ENCODE measurements around the gene UBE2E2.

UBE2E2 gene

GRCh38 chr3:23242106-23242505 lies 39.0 kb downstream of the UBE2E2 start:
- DNase-seq: no peak

- DNase-seq: no peak
Measured at GRCh38 chr3:23244324-23245041, 41.4 kb downstream of the UBE2E2 start.

GRCh38 chr3:23246651-23247050 lies 43.5 kb downstream of the UBE2E2 start:
- DNase-seq: no peak

GRCh38 chr3:23248594-23249131 lies 45.5 kb downstream of the UBE2E2 start:
- DNase-seq: no peak

DNA sequence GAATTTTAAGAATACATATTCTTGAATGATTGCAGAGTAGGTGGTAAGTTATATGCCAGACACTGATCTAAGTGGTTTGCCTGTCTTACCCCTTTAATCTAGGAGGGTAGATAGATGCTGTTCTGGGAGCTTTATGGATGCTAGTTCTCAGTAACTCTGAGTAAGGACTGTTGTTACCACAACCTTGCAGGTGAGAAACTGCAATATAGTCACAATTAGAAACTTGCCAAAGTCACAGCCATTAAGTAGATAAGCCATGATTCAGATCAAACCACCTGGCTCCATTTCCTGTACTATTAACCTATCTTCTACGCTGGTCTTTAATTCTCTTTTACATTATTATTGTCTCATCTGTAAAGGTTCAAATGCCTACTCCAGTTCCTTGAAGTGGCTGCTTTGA lies 46.8 kb downstream of the UBE2E2 start:
- DNase-seq: no peak

DNA sequence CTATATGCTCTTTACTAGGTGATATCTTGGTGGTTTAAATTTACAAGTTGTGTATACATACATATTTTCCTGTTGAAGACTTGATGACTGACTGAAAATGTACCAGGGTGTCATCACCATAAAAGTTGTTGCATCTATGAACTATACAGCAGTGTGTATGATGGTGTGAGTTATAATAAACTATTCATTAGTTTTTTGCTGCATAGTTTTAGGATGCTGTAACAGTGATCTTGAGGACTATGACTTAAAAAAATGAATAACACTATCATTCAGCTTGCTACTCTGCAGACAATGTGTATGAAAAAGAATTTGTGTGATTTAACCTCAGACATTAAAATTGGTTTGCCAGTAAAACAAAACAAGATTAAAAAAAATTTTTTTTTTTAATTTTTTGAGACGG lies 49.0 kb downstream of the UBE2E2 start:
- DNase-seq: no peak

DNA sequence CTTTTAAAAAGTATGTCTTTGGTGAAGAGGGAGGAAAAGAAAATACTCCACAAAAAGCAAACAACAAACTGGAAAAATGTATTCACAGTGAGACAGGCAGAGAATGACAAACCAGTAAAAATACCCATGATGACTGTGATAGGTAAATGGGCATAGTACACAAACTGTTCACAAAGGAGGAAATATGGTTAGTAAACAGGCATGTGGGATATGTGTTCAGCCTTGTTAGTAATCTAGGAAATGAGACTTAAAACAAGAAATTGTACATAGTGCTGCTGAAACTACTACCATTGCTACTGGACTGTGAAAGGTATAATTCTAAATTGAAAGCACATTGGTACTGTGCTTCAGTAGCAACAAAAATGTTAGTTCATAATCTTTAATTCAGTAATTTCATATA lies 50.1 kb downstream of the UBE2E2 start:
- no peak for DNase-seq

GRCh38 chr3:23254282-23254681 lies 51.2 kb downstream of the UBE2E2 start:
- no peak for DNase-seq

DNA sequence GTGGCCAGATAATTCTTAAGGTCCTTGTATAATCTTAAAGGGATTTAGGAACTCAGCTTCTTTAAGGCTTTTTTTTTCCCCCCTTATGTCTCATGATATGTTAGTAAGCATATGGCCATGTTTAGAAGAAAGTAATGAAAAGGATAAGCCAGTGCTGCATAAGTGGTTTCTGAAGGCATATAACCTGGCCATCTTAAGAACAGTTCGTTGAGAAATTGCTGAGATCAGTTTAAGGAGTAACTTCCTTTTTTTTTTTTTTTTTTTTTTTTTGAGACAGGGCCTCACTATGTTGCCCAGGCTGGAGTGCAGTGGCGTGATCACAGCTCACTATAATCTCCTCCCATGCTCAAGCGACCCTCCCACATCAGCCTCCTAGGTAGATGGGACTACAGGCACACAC lies 51.7 kb downstream of the UBE2E2 start:
- no peak for DNase-seq

GRCh38 chr3:23256741-23257435 lies 53.8 kb downstream of the UBE2E2 start:
- DNase-seq: no peak

DNA sequence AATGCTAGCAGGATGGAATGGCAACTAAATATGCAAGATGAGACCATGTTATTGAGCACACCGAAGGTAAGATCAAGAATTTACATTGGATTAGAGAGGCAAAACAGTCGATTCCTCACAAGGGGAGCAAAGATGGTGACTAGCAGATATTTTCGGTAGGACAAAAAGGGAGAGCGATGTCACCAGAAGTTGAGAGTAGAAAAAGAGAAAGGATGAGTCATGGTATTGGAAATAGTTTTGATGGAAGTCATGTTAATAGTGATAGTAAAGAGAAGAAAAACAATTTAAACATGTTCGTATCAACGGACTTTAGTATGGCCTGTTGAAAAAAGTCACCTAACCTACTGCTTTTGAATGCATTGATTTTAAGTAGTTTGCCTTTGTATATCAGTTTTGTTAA lies 55.0 kb downstream of the UBE2E2 start:
- DNase-seq: no peak

GRCh38 chr3:23259515-23259914 lies 56.4 kb downstream of the UBE2E2 start:
- DNase-seq: no peak

DNA sequence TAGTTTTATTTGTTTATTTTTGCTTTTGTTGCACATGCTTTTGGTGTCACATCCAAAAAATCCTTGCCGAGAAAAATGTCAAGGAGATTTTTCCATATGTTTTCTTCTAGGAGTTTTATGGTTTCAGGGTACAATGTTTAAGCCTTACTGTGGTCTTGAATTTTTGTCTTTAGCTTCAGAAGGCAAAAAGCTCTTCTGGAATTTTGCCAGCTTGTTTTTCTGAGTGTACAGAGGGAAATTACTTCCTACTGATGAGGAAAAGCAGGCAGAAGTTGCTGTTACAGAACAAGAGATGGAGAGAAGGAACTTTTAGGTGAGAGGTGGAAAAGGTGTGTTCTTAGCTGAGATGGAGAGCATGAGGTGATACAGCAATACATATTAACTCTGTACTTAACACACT lies 59.6 kb downstream of the UBE2E2 start:
- DNase-seq: no peak

GRCh38 chr3:23263796-23264195 lies 60.7 kb downstream of the UBE2E2 start:
- no peak for DNase-seq

GRCh38 chr3:23264413-23264812 lies 61.3 kb downstream of the UBE2E2 start:
- DNase-seq: no peak

- no peak for DNase-seq
Measured at GRCh38 chr3:23270423-23270822, 67.3 kb downstream of the UBE2E2 start.

DNA sequence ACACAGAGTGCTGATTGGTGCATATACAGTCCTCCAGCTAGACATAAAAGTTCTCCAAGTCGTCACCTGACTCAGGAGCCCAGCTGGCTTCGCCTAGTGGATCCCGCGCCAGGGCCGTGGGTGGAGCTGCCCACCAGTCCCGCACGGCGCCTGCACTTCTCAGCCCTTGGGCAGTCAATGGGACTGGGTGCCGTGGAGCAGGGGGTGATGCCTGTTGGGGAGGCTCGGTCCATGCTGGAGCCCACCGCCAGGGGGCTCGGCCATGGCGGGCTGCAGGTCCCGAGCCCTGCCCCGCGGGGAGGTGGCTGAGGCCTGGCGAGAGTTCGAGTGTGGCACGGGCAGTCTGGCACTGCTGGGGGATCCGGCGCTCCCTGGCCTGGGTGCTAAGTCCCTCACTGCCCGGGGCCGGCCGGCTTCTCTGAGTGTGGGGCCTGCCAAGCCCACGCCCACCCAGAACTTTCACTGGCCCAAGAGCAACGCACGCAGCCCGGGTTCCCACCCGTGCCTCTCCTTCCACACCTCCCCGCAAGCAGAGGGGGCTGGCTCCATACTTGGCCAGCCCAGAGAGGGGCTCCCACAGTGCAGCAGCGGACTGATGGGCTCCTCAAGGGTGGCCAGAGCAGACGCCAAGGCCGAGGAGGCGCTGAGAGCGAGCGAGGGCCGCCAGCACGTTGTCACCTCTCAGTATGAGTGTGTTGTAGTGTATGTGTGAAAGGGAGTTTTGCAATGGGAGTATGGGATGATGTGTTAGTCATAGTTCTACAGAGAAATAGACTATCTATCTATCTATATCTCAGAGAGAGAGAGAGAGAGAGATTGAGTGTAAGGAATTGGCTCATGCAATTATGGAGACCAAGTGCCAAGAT lies 69.0 kb downstream of the UBE2E2 start:
- DNase-seq: no peak

DNA sequence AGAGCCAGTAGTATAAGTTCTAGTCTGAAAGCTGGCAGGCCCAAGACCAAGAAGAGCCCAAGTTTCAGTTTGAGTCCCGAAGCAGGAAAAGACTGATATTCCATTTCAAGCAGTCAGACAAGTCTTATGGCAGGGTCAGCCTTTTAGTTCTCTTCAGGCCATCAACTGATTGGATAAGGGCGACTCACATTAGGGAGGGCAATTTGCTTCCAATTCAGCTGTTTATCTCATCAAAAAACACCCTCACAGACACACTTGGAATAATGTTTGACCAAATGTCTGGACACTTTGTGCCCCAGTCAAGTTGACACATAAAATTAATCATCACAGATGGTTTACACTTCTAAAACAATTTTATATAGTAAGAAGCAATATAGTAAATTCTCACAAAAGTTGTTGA lies 69.7 kb downstream of the UBE2E2 start:
- DNase-seq: no peak

DNA sequence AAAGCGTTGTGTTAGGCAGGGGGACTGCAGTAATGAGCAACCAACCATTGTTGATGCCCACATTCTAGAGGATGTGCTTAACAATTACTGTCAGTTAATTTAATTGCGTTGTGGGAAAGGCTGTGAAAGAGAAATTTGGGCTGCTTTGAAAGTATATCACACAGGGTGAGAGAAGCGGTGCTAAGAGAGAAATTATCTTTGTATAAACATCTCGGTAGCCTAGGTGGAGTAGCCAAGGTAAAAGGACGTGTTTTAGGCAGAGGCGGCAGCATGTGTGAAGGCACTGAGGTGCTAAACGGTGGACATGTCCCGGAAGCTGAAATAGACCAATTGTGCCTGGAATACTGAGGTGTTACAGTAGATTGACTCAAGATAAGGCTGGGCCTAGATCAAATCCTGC lies 71.9 kb downstream of the UBE2E2 start:
- DNase-seq: no peak

DNA sequence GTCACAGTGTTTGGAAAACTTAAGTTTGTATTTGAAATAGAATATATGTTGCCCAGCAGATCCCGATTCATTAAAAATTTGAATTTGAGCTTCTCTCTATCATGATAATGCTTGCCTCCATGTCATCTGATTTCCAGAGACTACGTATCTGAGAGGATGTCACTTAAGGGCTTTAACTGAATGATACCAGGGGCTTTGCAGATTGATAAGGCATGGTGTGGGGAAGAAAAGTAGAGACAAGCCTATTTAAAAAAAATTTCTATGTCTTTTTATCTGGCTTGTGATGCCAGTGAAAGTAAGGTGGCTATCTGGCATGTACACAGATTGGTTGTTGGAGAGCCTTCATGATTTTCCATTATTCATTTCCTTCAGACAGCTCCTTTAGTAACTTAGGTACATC lies 72.7 kb downstream of the UBE2E2 start:
- no peak for DNase-seq

DNA sequence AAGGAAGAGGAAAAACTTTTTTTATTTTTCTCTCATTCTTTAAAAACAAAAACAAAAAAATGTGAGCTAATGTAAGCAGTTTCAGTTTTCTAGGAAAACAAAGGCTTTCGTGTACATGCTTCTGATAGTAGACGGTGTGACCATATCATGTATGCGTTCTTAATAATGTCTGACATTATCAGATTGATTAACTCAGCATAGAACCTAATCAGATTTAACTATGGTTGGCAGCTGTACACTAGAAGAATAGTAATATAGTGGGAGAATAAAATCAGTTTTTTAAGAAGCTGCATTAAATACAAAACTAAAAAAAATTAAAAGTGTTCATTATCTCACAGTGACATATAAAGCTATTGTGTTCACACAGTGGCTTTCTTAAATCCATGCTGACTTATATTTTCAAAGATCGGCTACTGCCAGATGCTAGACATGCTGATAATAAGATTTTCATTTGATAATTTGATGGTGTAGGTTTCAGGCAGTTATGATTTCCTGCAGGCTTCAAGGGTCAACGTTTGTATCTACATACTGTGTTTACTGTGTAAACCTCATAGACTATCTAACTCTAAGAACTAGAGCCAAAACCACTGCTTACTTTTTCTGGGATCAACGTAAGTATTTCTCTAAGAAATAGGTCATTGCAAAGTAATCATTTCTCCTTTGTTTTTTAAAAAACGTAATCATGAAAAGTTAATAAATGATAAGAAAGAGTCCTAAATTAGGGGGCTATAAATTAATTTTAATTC lies 74.0 kb downstream of the UBE2E2 start:
- no peak for DNase-seq

DNA sequence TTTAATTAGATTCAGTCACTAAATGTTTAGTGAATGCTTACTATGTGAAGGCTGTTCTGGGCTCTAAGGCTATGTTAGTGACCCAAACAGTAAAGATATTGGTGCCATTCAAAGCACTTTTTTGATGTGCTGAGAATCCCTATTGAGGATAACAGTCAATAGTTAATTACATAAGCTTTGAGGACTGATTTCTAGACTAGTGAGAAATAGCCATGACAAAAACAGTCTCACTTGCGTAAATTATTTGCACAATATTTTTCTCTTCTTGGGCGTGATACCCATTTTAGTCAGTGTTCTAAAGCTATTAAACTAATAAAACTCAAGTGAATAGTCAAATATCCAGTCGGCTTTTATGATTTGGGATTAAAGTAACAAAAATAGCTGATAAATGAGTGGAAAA lies 74.6 kb downstream of the UBE2E2 start:
- no peak for DNase-seq

DNA sequence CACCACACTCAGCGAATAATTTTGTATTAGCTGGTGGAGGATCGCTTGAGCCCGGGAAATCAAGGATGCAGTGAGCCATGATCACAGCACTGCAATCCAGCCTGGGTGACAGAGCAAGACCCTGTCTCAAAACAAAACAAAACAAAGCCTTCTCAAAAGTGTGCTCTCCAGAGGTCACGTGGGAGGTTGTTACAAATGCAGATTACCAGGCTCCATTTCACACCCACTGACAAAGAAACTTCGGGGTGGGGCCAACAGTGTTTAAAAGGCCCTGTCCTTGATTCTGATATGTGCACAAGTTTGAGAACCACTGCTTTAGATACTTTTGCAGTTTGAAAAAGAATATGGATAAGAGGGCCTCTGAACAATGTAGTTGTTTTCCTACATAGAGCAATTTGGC lies 80.5 kb downstream of the UBE2E2 start:
- no peak for DNase-seq
